Large intestine (tissue), 3 donors: ENCODE results near the gene LCLAT1. TPM values are rescaled to one million over a fixed set of nuclear protein-coding genes. Genes with fewer than 3 reads are reported as not detected.
A peak's percentile ranks its signal among the peaks of the same experiment; 100 is the strongest.

Source experiments
- DNase-seq, 2 donors: peaks; one replicate each; pipeline versions ENCODE4 v3.0.0 to v3.0.0-alpha.2; 2013
- H3K27ac ChIP-seq: one replicate; pipeline ENCODE4 v1.5.1; 2013; ENCODE audit warnings: low read length
- H3K27me3 ChIP-seq: 2 replicates; pipeline ENCODE4 v1.6.1; 2013; ENCODE audit warnings: low read length; ENCODE audit not compliant: control insufficient read depth, insufficient read depth
- H3K36me3 ChIP-seq: 2 replicates; pipeline ENCODE4 v1.6.1; 2013; ENCODE audit warnings: low read length; ENCODE audit not compliant: control insufficient read depth, insufficient read depth
- H3K4me1 ChIP-seq: one replicate; pipeline ENCODE4 v1.6.1; 2013; ENCODE audit warnings: low read length; ENCODE audit not compliant: control insufficient read depth, insufficient read depth
- H3K4me3 ChIP-seq: one replicate; pipeline ENCODE4 v1.5.1; 2013; ENCODE audit warnings: low read length
- H3K9me3 ChIP-seq: one replicate; pipeline ENCODE4 v1.6.1; 2013; ENCODE audit warnings: mild to moderate bottlenecking, low read depth, low read length, moderate library complexity; ENCODE audit not compliant: control insufficient read depth
- WGBS: methylation state at CpG from one replicate; pipeline ENCODE4 v1.1.5; 2013; ENCODE audit warnings: low lambda C conversion rate; ENCODE audit not compliant: insufficient coverage; 5-methylcytosine and 5-hydroxymethylcytosine counted together
- polyA plus RNA-seq: library from polyadenylated mRNA; unstranded; fragments of 120-200 nt; gene quantifications from one replicate; pipeline ENCODE4 v1.2.1, GENCODE V29; 2013

LCLAT1 gene
- polyA plus RNA-seq, 1 donor = 16.7 TPM

- Histone ChIP-seq H3K9me3 (no peaks in the 10 kb centered on the region), H3K4me1 (peaks cover 15% of the 10 kb centered on the region), H3K27ac (peak overlapping the region; percentile 25), H3K27me3 (no peaks in the 10 kb centered on the region), H3K4me3 (no peak overlapping the region), H3K36me3 (no peaks in the 10 kb centered on the region)
- 49% methylated on average over 2 of the region's 7 CpGs for WGBS
- DNase-seq = peak; percentile 56 to 71
Measured at GRCh38 chr2:30455114-30455738, 8.2 kb downstream of the LCLAT1 start.

- Histone ChIP-seq H3K4me1 (peaks cover 15% of the 10 kb centered on the region), H3K36me3 (no peaks in the 10 kb centered on the region), H3K9me3 (no peaks in the 10 kb centered on the region), H3K27me3 (no peaks in the 10 kb centered on the region), H3K4me3 (no peak overlapping the region), H3K27ac (peak overlapping the region; percentile 19)
- DNase-seq = no peak
- no CpG with 5 or more reads among the region's 2 CpGs for WGBS
Measured at GRCh38 chr2:30456106-30456505, 9.1 kb downstream of the LCLAT1 start.

- H3K9me3 ChIP-seq = no peaks in the 10 kb centered on the region
- no CpG with 5 or more reads among the region's 2 CpGs for WGBS
- peak overlapping the region; percentile 19 for H3K27ac ChIP-seq
- peaks cover 15% of the 10 kb centered on the region for H3K4me1 ChIP-seq
- peak in 1 of 2 donors; percentile 52 for DNase-seq
- H3K36me3 ChIP-seq = no peaks in the 10 kb centered on the region
- no peaks in the 10 kb centered on the region for H3K27me3 ChIP-seq
- H3K4me3 ChIP-seq = no peak overlapping the region
Measured at GRCh38 chr2:30456579-30456978, 9.5 kb downstream of the LCLAT1 start.

- Histone ChIP-seq H3K27me3 (no peaks in the 10 kb centered on the region), H3K27ac (no peak overlapping the region), H3K36me3 (no peaks in the 10 kb centered on the region), H3K4me3 (no peak overlapping the region), H3K4me1 (peaks cover 15% of the 10 kb centered on the region), H3K9me3 (no peaks in the 10 kb centered on the region)
- DNase-seq = no peak
Measured at GRCh38 chr2:30457296-30457695, 10.2 kb downstream of the LCLAT1 start.

GRCh38 chr2:30459140-30459539 is 12.1 kb downstream of the LCLAT1 start:
- no peak overlapping the region for H3K4me3 ChIP-seq
- H3K36me3 ChIP-seq = no peaks in the 10 kb centered on the region
- no peak for DNase-seq
- H3K9me3 ChIP-seq = no peaks in the 10 kb centered on the region
- H3K4me1 ChIP-seq = peaks cover 15% of the 10 kb centered on the region
- no peak overlapping the region for H3K27ac ChIP-seq
- no CpG with 5 or more reads among the region's 2 CpGs for WGBS
- H3K27me3 ChIP-seq = no peaks in the 10 kb centered on the region

- Histone ChIP-seq H3K4me3 (no peak overlapping the region), H3K36me3 (no peaks in the 10 kb centered on the region), H3K9me3 (no peaks in the 10 kb centered on the region), H3K27ac (no peak overlapping the region), H3K4me1 (peaks cover 5% of the 10 kb centered on the region), H3K27me3 (no peaks in the 10 kb centered on the region)
- WGBS = 100% methylated on average over 3 of the region's 4 CpGs
- DNase-seq = no peak
Measured at GRCh38 chr2:30462131-30462857, 15.2 kb downstream of the LCLAT1 start.

- Histone ChIP-seq H3K27me3 (no peaks in the 10 kb centered on the region), H3K4me3 (no peak overlapping the region), H3K9me3 (no peaks in the 10 kb centered on the region), H3K36me3 (no peaks in the 10 kb centered on the region), H3K27ac (no peak overlapping the region), H3K4me1 (peaks cover 2% of the 10 kb centered on the region)
- no peak for DNase-seq
- WGBS = no CpG with 5 or more reads among the region's 2 CpGs
Measured at GRCh38 chr2:30463535-30463934, 16.5 kb downstream of the LCLAT1 start.

GRCh38 chr2:30464544-30465170 is 17.6 kb downstream of the LCLAT1 start:
- WGBS = 100% methylated on average over 2 of the region's 4 CpGs

GRCh38 chr2:30465171-30465545 is 18.1 kb downstream of the LCLAT1 start:
- Histone ChIP-seq H3K27ac (no peak overlapping the region), H3K9me3 (no peaks in the 10 kb centered on the region), H3K36me3 (no peaks in the 10 kb centered on the region), H3K4me3 (no peak overlapping the region), H3K27me3 (no peaks in the 10 kb centered on the region), H3K4me1 (no peaks in the 10 kb centered on the region)
- DNase-seq = no peak
- 100% methylated on average over 1 of the region's 3 CpGs for WGBS

More at GRCh38 chr2:30464544-30465170, 17.6 kb downstream of the LCLAT1 start:
- Histone ChIP-seq H3K36me3 (no peaks in the 10 kb centered on the region), H3K4me1 (no peaks in the 10 kb centered on the region), H3K4me3 (no peak overlapping the region), H3K27ac (no peak overlapping the region), H3K9me3 (no peaks in the 10 kb centered on the region), H3K27me3 (no peaks in the 10 kb centered on the region)
- no peak for DNase-seq

- WGBS = 100% methylated on average over 1 of the region's 1 CpG
- no peaks in the 10 kb centered on the region for H3K4me1 ChIP-seq
Measured at GRCh38 chr2:30466216-30466615, 19.2 kb downstream of the LCLAT1 start.

More at GRCh38 chr2:30466216-30466615, 19.2 kb downstream of the LCLAT1 start:
- no peak overlapping the region for H3K27ac ChIP-seq
- no peaks in the 10 kb centered on the region for H3K9me3 ChIP-seq
- no peak for DNase-seq
- no peaks in the 10 kb centered on the region for H3K27me3 ChIP-seq
- no peaks in the 10 kb centered on the region for H3K36me3 ChIP-seq
- no peak overlapping the region for H3K4me3 ChIP-seq
